ENCODE data around the gene CEP63. TPM values are rescaled to one million over a fixed set of nuclear protein-coding genes. Genes with fewer than 3 reads are reported as not detected.
"Not testable (repeated sequence)": the region's sequence is repeated elsewhere in the genome, so short reads cannot be mapped to it uniquely, and the experiment has no call there.

The CEP63 gene
- total and polyA plus RNA-seq, 8 donors = 8.1 to 104 (median 16.7) TPM

GRCh38 chr3:134563601-134564000 lies 77.7 kb downstream of the CEP63 start:
- Histone ChIP-seq H3K36me3 (peaks cover 0 to 50% (median 41%) of the 10 kb centered on the region in 4 donors), H3K27me3 (no peaks in the 10 kb centered on the region), H3K4me1 (no peaks in the 10 kb centered on the region), H3K4me3 (no peak overlapping the region), H3K9me3 (no peaks in the 10 kb centered on the region), H3K27ac (no peak overlapping the region)
- intact Hi-C loops (cut with DNase I; ENCODE audit: low total_unique reads) = no loop called here
- no peak for TF ChIP-seq EP300 (IDR thresholded peaks at IDR 0.05)
- no peak for TF ChIP-seq POLR2A (IDR thresholded peaks at IDR 0.05)
- TF ChIP-seq POLR2AphosphoS5 (IDR thresholded peaks at IDR 0.05) = no peak
- TF ChIP-seq CTCF (IDR thresholded peaks at IDR 0.05) = no peak
- peak in 1 of 2 donors; percentile 30 for DNase-seq
- 77 to 87% (median 84%) methylated on average over 5 to 6 of the region's 6 CpGs for WGBS, 5 donors

- Histone ChIP-seq H3K9me3 (peaks cover 0 to 10% (median 5%) of the 10 kb centered on the region in 4 donors), H3K27ac (no peak overlapping the region), H3K27me3 (no peaks in the 10 kb centered on the region), H3K4me3 (no peak overlapping the region), H3K36me3 (peaks cover 0 to 36% (median 27%) of the 10 kb centered on the region in 4 donors), H3K4me1 (no peaks in the 10 kb centered on the region)
- intact Hi-C loops (cut with DNase I; ENCODE audit: low total_unique reads) = no loop called here
- WGBS, 5 donors = 89 to 94% (median 93%) methylated on average over 2 of the region's 2 CpGs
- DNase-seq = no peak
- TF ChIP-seq POLR2AphosphoS5 (IDR thresholded peaks at IDR 0.05) (no peak), CTCF (IDR thresholded peaks at IDR 0.05) (no peak), POLR2A (IDR thresholded peaks at IDR 0.05) (no peak), EP300 (IDR thresholded peaks at IDR 0.05) (no peak)
Measured at GRCh38 chr3:134564991-134565390, 79.1 kb downstream of the CEP63 start.

- H3K9me3 ChIP-seq = peaks cover 0 to 23% (median 16%) of the 10 kb centered on the region in 4 donors
- no peak for TF ChIP-seq EP300 (IDR thresholded peaks at IDR 0.05)
- TF ChIP-seq CTCF (IDR thresholded peaks at IDR 0.05) = no peak
- no peak for TF ChIP-seq POLR2A (IDR thresholded peaks at IDR 0.05)
- TF ChIP-seq POLR2AphosphoS5 (IDR thresholded peaks at IDR 0.05) = no peak
- H3K27ac ChIP-seq = no peak overlapping the region
- no peaks in the 10 kb centered on the region for H3K27me3 ChIP-seq
- H3K36me3 ChIP-seq = peaks cover 0 to 15% (median 8%) of the 10 kb centered on the region in 4 donors
- H3K4me3 ChIP-seq = no peak overlapping the region
- H3K4me1 ChIP-seq = no peaks in the 10 kb centered on the region
- WGBS, 5 donors = 45 to 57% (median 51%) methylated on average over 4 of the region's 4 CpGs
- DNase-seq = no peak
- intact Hi-C loops (cut with DNase I; ENCODE audit: low total_unique reads) = no loop called here
Measured at GRCh38 chr3:134567605-134568004, 81.7 kb downstream of the CEP63 start.

DNA sequence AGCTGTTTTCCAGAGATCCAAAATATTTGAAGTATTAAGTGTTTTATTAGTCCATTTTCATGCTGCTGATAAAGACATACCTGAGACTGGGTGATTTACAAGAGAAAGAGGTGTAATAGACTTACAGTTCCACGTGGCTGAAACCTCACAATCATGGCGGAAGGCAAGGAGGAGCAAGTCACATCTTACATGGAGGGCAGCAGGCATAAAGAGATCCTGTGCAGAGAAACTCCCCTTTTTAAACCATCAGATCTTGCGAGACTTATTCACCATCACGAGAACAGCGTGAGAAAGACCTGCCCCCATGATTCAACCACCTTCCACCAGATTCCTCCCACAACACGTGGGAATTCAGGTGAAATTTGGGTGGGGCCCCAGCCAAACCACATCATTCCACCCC lies 82.9 kb downstream of the CEP63 start:
- no peak overlapping the region for H3K4me3 ChIP-seq
- peaks cover 0 to 26% (median 16%) of the 10 kb centered on the region in 4 donors for H3K9me3 ChIP-seq
- 75 to 85% (median 80%) methylated on average over 6 of the region's 6 CpGs for WGBS, 5 donors
- H3K27me3 ChIP-seq = no peaks in the 10 kb centered on the region
- peaks cover 0 to 3% (median under 1%) of the 10 kb centered on the region in 4 donors for H3K36me3 ChIP-seq
- H3K27ac ChIP-seq = no peak overlapping the region
- TF ChIP-seq EP300 (IDR thresholded peaks at IDR 0.05) (no peak), CTCF (IDR thresholded peaks at IDR 0.05) (no peak), POLR2A (IDR thresholded peaks at IDR 0.05) (no peak), POLR2AphosphoS5 (IDR thresholded peaks at IDR 0.05) (no peak)
- no peaks in the 10 kb centered on the region for H3K4me1 ChIP-seq
- intact Hi-C loops (cut with DNase I; ENCODE audit: low total_unique reads) = no loop called here
- no peak for DNase-seq

GRCh38 chr3:134569899-134570298 lies 84.0 kb downstream of the CEP63 start:
- DNase-seq; H3K27ac ChIP-seq; H3K4me1 ChIP-seq; H3K4me3 ChIP-seq; intact Hi-C loops (cut with DNase I; ENCODE audit: low total_unique reads); H3K27me3 ChIP-seq; H3K36me3 ChIP-seq: not testable (repeated sequence)
- peaks cover 0 to 26% (median 16%) of the 10 kb centered on the region in 4 donors for H3K9me3 ChIP-seq
- WGBS, 5 donors = 76 to 98% (median 89%) methylated on average over 2 of the region's 2 CpGs

Data from stomach (tissue), 9 donors.